IMR-90 (cell line): Measurements from ENCODE around the gene RTEL1. TPM values are rescaled to one million over a fixed set of nuclear protein-coding genes. Genes with fewer than 3 reads are reported as not detected.
A peak's percentile ranks its signal among the peaks of the same experiment; 100 is the strongest.

ENCODE experiments used
- ATAC-seq: fragments of 200-7000 bp; cut with Tn5 transposase; 2 replicates; pipeline ENCODE4 v1.9.1; 2020; ENCODE audit warnings: low read depth, mild to moderate bottlenecking, moderate library complexity
- BruUV-seq: library from RNA; stranded (reverse); fragments of 400-500 nt; replicated peaks from 2 replicates; lab custom pipeline; 2021; lab: Mats Ljungman, UMichigan
- CTCF ChIA-PET: fragments of 300-600 bp; formaldehyde crosslinking; extraction: SDS; loops from one replicate; lab custom pipeline; 2021; ENCODE audit warnings: antibody characterized with exemption; lab: Yijun Ruan, JAX
- POLR2A ChIA-PET: fragments of 300-600 bp; sonication (Branson Sonifier 250); formaldehyde crosslinking; loops from one replicate; lab custom pipeline; 2022; ENCODE audit warnings: antibody characterized with exemption; ENCODE audit not compliant: unreplicated experiment; lab: Charles Lee
- DNase-seq: peaks from one replicate; pipeline ENCODE4 v3.0.0; 2013
- H2AFZ ChIP-seq: replicated peaks from 2 replicates; pipeline ENCODE3; 2013; ENCODE audit warnings: low read length, mild to moderate bottlenecking; ENCODE audit not compliant: poor library complexity
- H2AK5ac ChIP-seq: 2 replicates; pipeline ENCODE4 v1.6.1; 2013; ENCODE audit warnings: low read depth, low read length, inconsistent platforms
- H2AK9ac ChIP-seq: replicated peaks from 2 replicates; pipeline ENCODE3; 2013; ENCODE audit warnings: mild to moderate bottlenecking, low read depth, low read length, moderate library complexity; ENCODE audit not compliant: poor library complexity
- H2BK120ac ChIP-seq: 2 replicates; pipeline ENCODE4 v1.6.1; 2013; ENCODE audit warnings: low read depth, low read length, inconsistent platforms
- H2BK15ac ChIP-seq: 3 replicates; pipeline ENCODE4 v1.6.1; 2013; ENCODE audit warnings: low read depth, low read length, inconsistent platforms
- H2BK20ac ChIP-seq: 2 replicates; pipeline ENCODE4 v1.6.1; 2013; ENCODE audit warnings: low read depth, mild to moderate bottlenecking, inconsistent platforms, low read length, moderate library complexity
- H2BK5ac ChIP-seq: 2 replicates; pipeline ENCODE4 v1.6.1; 2013; ENCODE audit warnings: mild to moderate bottlenecking, low read depth, low read length, inconsistent platforms; ENCODE audit not compliant: poor library complexity, severe bottlenecking
- H3K14ac ChIP-seq: replicated peaks from 2 replicates; pipeline ENCODE4 v1.6.1; 2013; ENCODE audit warnings: low read depth, low read length, inconsistent platforms
- H3K18ac ChIP-seq: 2 replicates; pipeline ENCODE4 v1.6.1; 2013; ENCODE audit warnings: low read depth, low read length, control low read depth
- H3K23ac ChIP-seq: 2 replicates; pipeline ENCODE4 v1.6.1; 2013; ENCODE audit warnings: low read depth, low read length, inconsistent platforms
- H3K27ac ChIP-seq: 2 replicates; pipeline ENCODE4 v1.5.1; 2013; ENCODE audit warnings: mild to moderate bottlenecking, control low read depth, low read length; ENCODE audit not compliant: insufficient read depth
- H3K27me3 ChIP-seq: 2 replicates; pipeline ENCODE4 v1.6.1; 2013; ENCODE audit warnings: low read length; ENCODE audit not compliant: control insufficient read depth, insufficient read depth
- H3K36me3 ChIP-seq: 2 replicates; pipeline ENCODE4 v1.6.1; 2013; ENCODE audit warnings: low read length, mixed read lengths; ENCODE audit not compliant: control insufficient read depth, insufficient read depth
- H3K4ac ChIP-seq: 2 replicates; pipeline ENCODE4 v1.6.1; 2013; ENCODE audit warnings: low read depth, low read length, inconsistent platforms
- H3K4me1 ChIP-seq: 2 replicates; pipeline ENCODE4 v1.6.1; 2013; ENCODE audit warnings: low read length, mixed read lengths; ENCODE audit not compliant: control insufficient read depth, insufficient read depth
- H3K4me2 ChIP-seq: 2 replicates; pipeline ENCODE4 v1.6.1; 2013; ENCODE audit warnings: low read depth, mild to moderate bottlenecking, control low read depth, low read length, moderate library complexity
- H3K4me3 ChIP-seq: 2 replicates; pipeline ENCODE4 v1.5.1; 2013; ENCODE audit warnings: low read depth, mild to moderate bottlenecking, control low read depth, low read length, moderate library complexity; ENCODE audit not compliant: insufficient read depth
- H3K56ac ChIP-seq: 2 replicates; pipeline ENCODE4 v1.6.1; 2013; ENCODE audit warnings: low read length, inconsistent platforms; ENCODE audit not compliant: insufficient read depth; ENCODE audit errors: extremely low read depth
- H3K79me1 ChIP-seq, 2 experiments: 2 replicates each; pipeline ENCODE4 v1.6.1; 2013; ENCODE audit warnings: low read length in 2 of 2, inconsistent platforms in 1 of 2, low read depth in 1 of 2
- H3K9ac ChIP-seq: 2 replicates; pipeline ENCODE4 v1.6.1; 2013; ENCODE audit warnings: low read depth, low read length, control low read depth
- H3K9me1 ChIP-seq: 2 replicates; pipeline ENCODE4 v1.6.1; 2013; ENCODE audit warnings: low read length, inconsistent platforms; ENCODE audit not compliant: insufficient read depth
- H3K9me3 ChIP-seq: 2 replicates; pipeline ENCODE4 v1.6.1; 2013; ENCODE audit warnings: low read length; ENCODE audit not compliant: control insufficient read depth, insufficient read depth
- H4K20me1 ChIP-seq: 2 replicates; pipeline ENCODE4 v1.6.1; 2013; ENCODE audit warnings: low read length, inconsistent platforms; ENCODE audit not compliant: insufficient read depth
- H4K5ac ChIP-seq: 2 replicates; pipeline ENCODE4 v1.6.1; 2013; ENCODE audit warnings: mild to moderate bottlenecking, low read depth, low read length, control low read depth
- H4K8ac ChIP-seq, 2 experiments: 2 replicates each; pipeline ENCODE4 v1.6.1; 2013; ENCODE audit warnings: low read depth in 2 of 2, low read length in 2 of 2, control low read depth in 1 of 2, inconsistent platforms in 1 of 2
- H4K91ac ChIP-seq: 2 replicates; pipeline ENCODE4 v1.6.1; 2013; ENCODE audit warnings: low read depth, low read length, inconsistent platforms; ENCODE audit not compliant: insufficient read depth
- BHLHE40 ChIP-seq: fragments of 150-350 bp; IDR thresholded peaks from 2 replicates; pipeline ENCODE4 v1.6.1; 2016; ENCODE audit warnings: mild to moderate bottlenecking, low read depth, low read length
- CHD1 ChIP-seq: IDR thresholded peaks from 2 replicates; pipeline ENCODE4 v1.6.1; 2012; ENCODE audit warnings: low read depth, low read length, improper control_type of control experiment
- CTCF ChIP-seq: conservative IDR thresholded peaks from 2 replicates; pipeline ENCODE4 v1.5.1; 2012; ENCODE audit warnings: mild to moderate bottlenecking, low read depth, low read length, improper control_type of control experiment
- ELK1 ChIP-seq: fragments of 150-350 bp; IDR thresholded peaks from 2 replicates; pipeline ENCODE4 v1.6.1; 2016; ENCODE audit warnings: low read depth, mild to moderate bottlenecking, low read length, moderate library complexity, borderline replicate concordance
- RCOR1 ChIP-seq: IDR thresholded peaks from 2 replicates; pipeline ENCODE4 v1.6.1; 2012; ENCODE audit warnings: mild to moderate bottlenecking, low read length, improper control_type of control experiment; ENCODE audit not compliant: insufficient replicate concordance
- SMC3 ChIP-seq: fragments of 150-350 bp; IDR thresholded peaks from 2 replicates; pipeline ENCODE4 v1.6.1; 2016; ENCODE audit warnings: low read depth, mild to moderate bottlenecking, antibody characterized with exemption, low read length, moderate library complexity
- USF2 ChIP-seq: fragments of 150-350 bp; IDR thresholded peaks from 2 replicates; pipeline ENCODE4 v1.6.1; 2017; ENCODE audit warnings: mild to moderate bottlenecking, antibody characterized with exemption, low read length, low read depth
- WGBS, 2 experiments: methylation state at CpG; one replicate each; pipeline versions ENCODE4 v1.1.5 to v1.1.7; 2013; ENCODE audit warnings: missing lambda C conversion rate in 2 of 2; ENCODE audit not compliant: insufficient read length in 1 of 2; ENCODE audit errors: extremely low coverage in 2 of 2; 5-methylcytosine and 5-hydroxymethylcytosine counted together
- dilution Hi-C: fragments of 300-500 bp; cut with HindIII; formaldehyde crosslinking; loops from one replicate; pipeline ENCODE4 v1.14.3; 2018; ENCODE audit warnings: low sequenced_read_pairs; ENCODE audit not compliant: unreplicated experiment
- in situ Hi-C: fragments of 300-500 bp; cut with MboI; formaldehyde crosslinking; loops from 3 replicates; pipeline ENCODE4 v1.14.3; 2019; ENCODE audit warnings: low sequenced_read_pairs, inconsistent platforms, mixed read lengths
- intact Hi-C: fragments of 100-400 bp; cut with micrococcal nuclease; formaldehyde crosslinking; loops from 2 replicates; pipeline ENCODE4 v1.10.0; 2022
- polyA plus RNA-seq, 3 experiments: library from polyadenylated mRNA; depleted of rRNA; stranded (reverse); fragments of >200 nt; gene quantifications; 2 replicates each; pipeline ENCODE4 v1.2.3, GENCODE V29; 2012; ENCODE audit warnings: low replicate concordance in 1 of 3
- total RNA-seq: library from RNA; depleted of rRNA; stranded (reverse); fragments of >200 nt; gene quantifications from 2 replicates; pipeline ENCODE4 v1.2.3, GENCODE V29; 2012

The RTEL1 gene
- total and polyA plus RNA-seq, 2 of the 4 experiments (the other 2 are of a cell fraction), result 14.7 to 18.8 TPM

- Histone ChIP-seq H3K14ac (no peak overlapping the region), H3K4ac (no peak overlapping the region), H4K91ac (no peak overlapping the region), H3K36me3 (peaks cover 36% of the 10 kb centered on the region), H3K79me1 (peaks cover 18 to 78% of the 10 kb centered on the region in 2 experiments), H4K20me1 (no peaks in the 10 kb centered on the region; the same call in 1 of the 2 replicates), H4K5ac (no peak overlapping the region), H3K4me1 (peaks cover 10% of the 10 kb centered on the region), H3K18ac (no peak overlapping the region), H3K4me2 (no peak overlapping the region), H3K27me3 (no peaks in the 10 kb centered on the region), H2AFZ (no peak overlapping the region), H3K27ac (no peak overlapping the region), H2BK20ac (no peak overlapping the region), H3K23ac (no peak overlapping the region), H4K8ac (no peak overlapping the region), H3K9me3 (no peaks in the 10 kb centered on the region), H3K4me3 (no peak overlapping the region), H2BK5ac (no peak overlapping the region), H2BK120ac (no peak overlapping the region), H2BK15ac (no peak overlapping the region), H2AK9ac (peak overlapping the region; percentile 98), H3K9ac (no peak overlapping the region), H3K56ac (no peak overlapping the region), H2AK5ac (no peak overlapping the region), H3K9me1 (no peaks in the 10 kb centered on the region)
- TF ChIP-seq CTCF (no peak), ELK1 (no peak), USF2 (no peak), BHLHE40 (no peak), CHD1 (no peak), SMC3 (no peak), RCOR1 (no peak)
- ChIA-PET CTCF (no interaction called here), POLR2A (no interaction called here)
- ATAC-seq (no peak), DNase-seq (no peak)
- dilution Hi-C loops (no loop called here), intact Hi-C loops (loop anchor here (2.0 kb wide), 1 partner anchor 159 kb away; the partner anchor contains the start of gene TPD52L2), in situ Hi-C loops (loop anchor here (10.0 kb wide), 1 partner anchor 159 kb away; the partner anchor contains the start of genes ABHD16B and TPD52L2)
- no TSS peak for BruUV-seq
- WGBS, 2 experiments, result 100% methylated on average over 3 of the region's 8 CpGs; no CpG with 5 or more reads in 1 of the 2 experiments
These were observed 47.3 kb downstream of the RTEL1 start for GRCh38 chr20:63705232-63706026.
